HepG2 (cell line): ENCODE results near the gene PSMA7. TPM values are rescaled to one million over a fixed set of nuclear protein-coding genes. Genes with fewer than 3 reads are reported as not detected.

Experiments
- AKNA ChIP-seq: sonication (generic); formaldehyde crosslinking; IDR thresholded peaks from 2 replicates; pipeline ENCODE4 v1.4.0; 2020; ENCODE audit warnings: missing genetic modification reagents, borderline replicate concordance
- ASH2L ChIP-seq: fragments of 300-600, 200-600 bp; sonication (generic); IDR thresholded peaks from 2 replicates; pipeline ENCODE4 v1.7.0; 2017; ENCODE audit warnings: low read depth, mild to moderate bottlenecking, moderate library complexity, mixed read lengths, low read length; ENCODE audit not compliant: insufficient read length
- CENPX ChIP-seq: sonication (generic); formaldehyde crosslinking; IDR thresholded peaks from 2 replicates; pipeline ENCODE4 v1.9.0; 2021; ENCODE audit warnings: mild to moderate bottlenecking, missing genetic modification reagents, moderate library complexity
- HBP1 ChIP-seq: IDR thresholded peaks from 2 replicates; pipeline ENCODE4 v1.6.1; 2016; ENCODE audit warnings: low read depth, control low read depth
- HMGXB4 ChIP-seq, 2 experiments: sonication (generic) in 1 of 2; formaldehyde crosslinking in 1 of 2; IDR thresholded peaks; 2 replicates each; pipeline versions ENCODE4 v1.4.0 to v1.6.1; 2018 to 2020; ENCODE audit warnings: missing genetic modification reagents in 2 of 2, borderline replicate concordance in 1 of 2, low read depth in 1 of 2, mild to moderate bottlenecking in 1 of 2, missing biosample characterization in 1 of 2
- HNRNPLL ChIP-seq: fragments of 200-400 bp; formaldehyde crosslinking; IDR thresholded peaks from 2 replicates; pipeline ENCODE4 v1.6.1; 2017; ENCODE audit warnings: mild to moderate bottlenecking, low read depth, low read length; ENCODE audit not compliant: poor library complexity, severe bottlenecking
- HOMEZ ChIP-seq: IDR thresholded peaks from 2 replicates; pipeline ENCODE4 v1.6.1; 2016; ENCODE audit warnings: low read depth
- KLF16 ChIP-seq, 2 experiments: sonication (generic) in 1 of 2; formaldehyde crosslinking in 1 of 2; IDR thresholded peaks; 2 replicates each; pipeline versions ENCODE4 v1.6.1 to v1.8.0; 2016 to 2023; ENCODE audit warnings: missing genetic modification reagents in 2 of 2, missing compliant biosample characterization in 1 of 2
- MED13 ChIP-seq: sonication (generic); formaldehyde crosslinking; IDR thresholded peaks from 2 replicates; pipeline ENCODE4 v1.5.0; 2020; ENCODE audit warnings: missing genetic modification reagents
- MIER2 ChIP-seq: IDR thresholded peaks from 2 replicates; pipeline ENCODE4 v1.6.1; 2016; ENCODE audit warnings: missing biosample characterization, missing genetic modification reagents
- TMF1 ChIP-seq: sonication (generic); formaldehyde crosslinking; IDR thresholded peaks from 2 replicates; pipeline ENCODE4 v1.8.1; 2022; ENCODE audit warnings: low read depth, missing genetic modification reagents
- USF2 ChIP-seq, 2 experiments: sonication (generic) in 1 of 2; formaldehyde crosslinking in 1 of 2; IDR thresholded peaks; 2 replicates each; pipeline versions ENCODE4 v1.5.1 to v1.6.1; 2011 to 2020; ENCODE audit warnings: borderline replicate concordance in 1 of 2, low read depth in 1 of 2, low read length in 1 of 2, mild to moderate bottlenecking in 1 of 2, missing genetic modification reagents in 1 of 2, moderate library complexity in 1 of 2
- ZNF224 ChIP-seq: sonication (generic); formaldehyde crosslinking; IDR thresholded peaks from 2 replicates; pipeline ENCODE4 v1.5.0; 2020; ENCODE audit warnings: mild to moderate bottlenecking, missing genetic modification reagents
- ZNF253 ChIP-seq: sonication (generic); formaldehyde crosslinking; IDR thresholded peaks from 2 replicates; pipeline ENCODE4 v1.8.0; 2022; ENCODE audit warnings: mild to moderate bottlenecking, missing genetic modification reagents, borderline replicate concordance
- ZNF274 ChIP-seq: sonication (generic); formaldehyde crosslinking; IDR thresholded peaks from 2 replicates; pipeline ENCODE4 v1.5.1; 2020; ENCODE audit warnings: mild to moderate bottlenecking, missing genetic modification reagents
- ZNF558 ChIP-seq: sonication (generic); formaldehyde crosslinking; IDR thresholded peaks from 2 replicates; pipeline ENCODE4 v1.9.0; 2022; ENCODE audit warnings: mild to moderate bottlenecking, missing genetic modification reagents, borderline replicate concordance
- polyA plus RNA-seq, 8 experiments: library from polyadenylated mRNA; depleted of rRNA in 3 of 8; stranded (reverse) in 7 of 8; unstranded in 1 of 8; fragments of >200 nt; fragmentation: Illumina TruSeq in 4 of 8; extraction: Trizol in 4 of 8; gene quantifications; 2 replicates each; pipeline versions ENCODE4 v1.2.1 to v1.2.3, GENCODE V29; 2011 to 2016; ENCODE audit warnings: low read depth in 4 of 8, missing spikeins in 1 of 8, mixed read lengths in 1 of 8; ENCODE audit not compliant: insufficient read depth in 1 of 8
- total RNA-seq, 5 experiments: library from RNA; depleted of rRNA; stranded (reverse); fragments of >200 nt; fragmentation: Illumina TruSeq; extraction: Trizol; gene quantifications; 2 replicates each; pipeline ENCODE4 v1.2.3, GENCODE V29; 2016; ENCODE audit warnings: low read depth in 1 of 5

PSMA7 gene
- total and polyA plus RNA-seq, 2 of the 13 experiments (the other 11 are each of a cell fraction or from before 2014, with no cell fraction given) = 531 to 631 TPM

- TF ChIP-seq ASH2L = peak; percentile 6
- TF ChIP-seq USF2 (IDR thresholded peaks at IDR 0.05; ENCODE audit: low read depth, low read length) = no peak
- no peak for TF ChIP-seq USF2 (CRISPR knock-in tag; IDR thresholded peaks at IDR 0.05; ENCODE audit: borderline replicate concordance)
- no peak for TF ChIP-seq AKNA
- no peak for TF ChIP-seq ZNF224 (CRISPR knock-in tag)
- no peak for TF ChIP-seq ZNF253 (CRISPR knock-in tag)
- no peak for TF ChIP-seq CENPX (CRISPR knock-in tag)
- TF ChIP-seq KLF16 (CRISPR knock-in tag; IDR thresholded peaks at IDR 0.05) = no peak
- TF ChIP-seq MED13 (CRISPR knock-in tag) = no peak
- peak in 1 of 2 experiments; percentile 7; a peak in 1 of 4 replicates for TF ChIP-seq HMGXB4 (CRISPR knock-in tag; IDR thresholded peaks at IDR 0.05; ENCODE audit: borderline replicate concordance in 1 of 2, low read depth in 1 of 2)
- no peak for TF ChIP-seq HNRNPLL
- no peak for TF ChIP-seq TMF1 (CRISPR knock-in tag)
- TF ChIP-seq HBP1 (CRISPR knock-in tag) = peak; percentile 22; the same call in 1 of the 2 replicates
- TF ChIP-seq HOMEZ (CRISPR knock-in tag) = no peak
- 0 out of 2 replicates have a peak, but pooled peaks have one; percentile 5 for TF ChIP-seq ZNF558 (CRISPR knock-in tag)
- TF ChIP-seq ZNF274 (CRISPR knock-in tag) = no peak
- TF ChIP-seq MIER2 (CRISPR knock-in tag) = no peak
Observed at GRCh38 chr20:62120365-62120762, 22.8 kb downstream of the PSMA7 start (continued).
